Neural progenitor cell (in vitro differentiated cells): Measurements from ENCODE around the gene TMEM43. TPM values are rescaled to one million over a fixed set of nuclear protein-coding genes. Genes with fewer than 3 reads are reported as not detected.
A peak's percentile ranks its signal among the peaks of the same experiment; 100 is the strongest.

Experiments used
- DNase-seq: peaks from one replicate; pipeline ENCODE4 v3.0.0-alpha.2; 2016; ENCODE audit warnings: low spot score
- H2AFZ ChIP-seq: fragments of 200-600 bp; sonication (generic); replicated peaks from 2 replicates; pipeline ENCODE4 v1.6.1; 2016; ENCODE audit warnings: antibody characterized with exemption
- H3F3A ChIP-seq: fragments of 200-600 bp; sonication (generic); 2 replicates; pipeline ENCODE4 v1.6.1; 2016; ENCODE audit warnings: antibody characterized with exemption, low read depth
- H3K27ac ChIP-seq: fragments of 200-600 bp; sonication (generic); 2 replicates; pipeline ENCODE4 v1.5.1; 2016; ENCODE audit warnings: mild to moderate bottlenecking
- H3K27me3 ChIP-seq: fragments of 200-600 bp; sonication (generic); 2 replicates; pipeline ENCODE4 v1.6.1; 2016; ENCODE audit warnings: mild to moderate bottlenecking, moderate library complexity
- H3K36me3 ChIP-seq: fragments of 200-600 bp; sonication (generic); 2 replicates; pipeline ENCODE4 v1.5.1; 2016
- H3K4me1 ChIP-seq: fragments of 200-600 bp; sonication (generic); 2 replicates; pipeline ENCODE4 v1.6.1; 2016; ENCODE audit warnings: mixed run types
- H3K4me2 ChIP-seq: fragments of 200-600 bp; sonication (generic); 2 replicates; pipeline ENCODE4 v1.6.1; 2016
- H3K4me3 ChIP-seq: fragments of 200-600 bp; sonication (generic); 2 replicates; pipeline ENCODE4 v1.5.1; 2016
- H3K79me2 ChIP-seq: fragments of 200-600 bp; sonication (generic); 2 replicates; pipeline ENCODE4 v1.6.1; 2016; ENCODE audit warnings: low read depth
- H3K9ac ChIP-seq: fragments of 200-600 bp; sonication (generic); 2 replicates; pipeline ENCODE4 v1.6.1; 2016
- H3K9me3 ChIP-seq: fragments of 200-600 bp; sonication (generic); 2 replicates; pipeline ENCODE4 v1.5.1; 2016; ENCODE audit warnings: low read depth
- H4K20me1 ChIP-seq: fragments of 200-600 bp; sonication (generic); 2 replicates; pipeline ENCODE4 v1.6.1; 2016; ENCODE audit warnings: low read depth
- H3K27ac Mint-ChIP-seq: 3 replicates; pipeline ENCODE4 v1.8.0; 2021; ENCODE audit warnings: mixed read lengths
- H3K27me3 Mint-ChIP-seq: 2 replicates; pipeline ENCODE4 v1.8.0; 2022; ENCODE audit warnings: low read depth, mild to moderate bottlenecking, inconsistent platforms, moderate library complexity, mixed read lengths; ENCODE audit not compliant: insufficient read depth
- H3K36me3 Mint-ChIP-seq: 3 replicates; pipeline ENCODE4 v1.8.0; 2021; ENCODE audit warnings: mixed read lengths
- H3K4me1 Mint-ChIP-seq: 3 replicates; pipeline ENCODE4 v1.8.0; 2021; ENCODE audit warnings: mixed read lengths
- H3K4me3 Mint-ChIP-seq: 3 replicates; pipeline ENCODE4 v1.8.0; 2021; ENCODE audit warnings: mild to moderate bottlenecking, moderate library complexity, mixed read lengths
- H3K9me3 Mint-ChIP-seq: 3 replicates; pipeline ENCODE4 v1.8.0; 2020; ENCODE audit warnings: mixed read lengths
- EZH2 ChIP-seq: fragments of 200-600 bp; sonication (generic); IDR thresholded peaks from 2 replicates; pipeline ENCODE4 v1.6.1; 2017; ENCODE audit warnings: antibody characterized with exemption, mild to moderate bottlenecking, moderate library complexity
- EZH2phosphoT487 ChIP-seq: fragments of 200-600 bp; sonication (generic); IDR thresholded peaks from 2 replicates; pipeline ENCODE4 v1.6.1; 2017; ENCODE audit warnings: antibody characterized with exemption
- total RNA-seq: library from RNA; depleted of rRNA; stranded (reverse); fragments of >200 nt; gene quantifications from 2 replicates; pipeline ENCODE4 v1.2.3, GENCODE V29; 2015; ENCODE audit warnings: low replicate concordance
- TF ChIP-seq, protein P1 (sequence below): fragments of 200-600 bp; sonication (generic); IDR thresholded peaks from 2 replicates; pipeline ENCODE4 v1.5.1; 2017; ENCODE audit warnings: antibody characterized with exemption, mild to moderate bottlenecking

The TMEM43 gene
- total RNA-seq, 1 donor from 2014 or later: 19.7 TPM

DNA sequence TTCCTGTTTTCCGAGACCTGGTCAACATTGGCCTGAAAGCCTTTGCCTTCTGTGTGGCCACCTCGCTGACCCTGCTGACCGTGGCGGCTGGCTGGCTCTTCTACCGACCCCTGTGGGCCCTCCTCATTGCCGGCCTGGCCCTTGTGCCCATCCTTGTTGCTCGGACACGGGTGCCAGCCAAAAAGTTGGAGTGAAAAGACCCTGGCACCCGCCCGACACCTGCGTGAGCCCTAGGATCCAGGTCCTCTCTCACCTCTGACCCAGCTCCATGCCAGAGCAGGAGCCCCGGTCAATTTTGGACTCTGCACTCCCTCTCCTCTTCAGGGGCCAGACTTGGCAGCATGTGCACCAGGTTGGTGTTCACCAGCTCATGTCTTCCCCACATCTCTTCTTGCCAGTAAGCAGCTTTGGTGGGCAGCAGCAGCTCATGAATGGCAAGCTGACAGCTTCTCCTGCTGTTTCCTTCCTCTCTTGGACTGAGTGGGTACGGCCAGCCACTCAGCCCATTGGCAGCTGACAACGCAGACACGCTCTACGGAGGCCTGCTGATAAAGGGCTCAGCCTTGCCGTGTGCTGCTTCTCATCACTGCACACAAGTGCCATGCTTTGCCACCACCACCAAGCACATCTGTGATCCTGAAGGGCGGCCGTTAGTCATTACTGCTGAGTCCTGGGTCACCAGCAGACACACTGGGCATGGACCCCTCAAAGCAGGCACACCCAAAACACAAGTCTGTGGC lies 16.9 kb downstream of the TMEM43 start:
- Histone ChIP-seq H3K9me3 (no peaks in the 10 kb centered on the region), H3K36me3 (no peaks in the 10 kb centered on the region), H3F3A (no peaks in the 10 kb centered on the region), H4K20me1 (no peaks in the 10 kb centered on the region), H3K27me3 (no peaks in the 10 kb centered on the region), H3K4me2 (no peak overlapping the region), H3K4me3 (no peak overlapping the region), H3K79me2 (no peaks in the 10 kb centered on the region), H3K27ac (no peak overlapping the region), H3K9ac (no peak overlapping the region), H2AFZ (no peak overlapping the region), H3K4me1 (no peaks in the 10 kb centered on the region)
- Mint-ChIP-seq H3K9me3 (no peaks in the 10 kb centered on the region), H3K27ac (no peak overlapping the region), H3K36me3 (peaks cover 20% of the 10 kb centered on the region), H3K27me3 (peaks cover 2% of the 10 kb centered on the region), H3K4me1 (peaks cover 21% of the 10 kb centered on the region), H3K4me3 (no peak overlapping the region)
- no peak for DNase-seq
- TF ChIP-seq, protein P1, sequence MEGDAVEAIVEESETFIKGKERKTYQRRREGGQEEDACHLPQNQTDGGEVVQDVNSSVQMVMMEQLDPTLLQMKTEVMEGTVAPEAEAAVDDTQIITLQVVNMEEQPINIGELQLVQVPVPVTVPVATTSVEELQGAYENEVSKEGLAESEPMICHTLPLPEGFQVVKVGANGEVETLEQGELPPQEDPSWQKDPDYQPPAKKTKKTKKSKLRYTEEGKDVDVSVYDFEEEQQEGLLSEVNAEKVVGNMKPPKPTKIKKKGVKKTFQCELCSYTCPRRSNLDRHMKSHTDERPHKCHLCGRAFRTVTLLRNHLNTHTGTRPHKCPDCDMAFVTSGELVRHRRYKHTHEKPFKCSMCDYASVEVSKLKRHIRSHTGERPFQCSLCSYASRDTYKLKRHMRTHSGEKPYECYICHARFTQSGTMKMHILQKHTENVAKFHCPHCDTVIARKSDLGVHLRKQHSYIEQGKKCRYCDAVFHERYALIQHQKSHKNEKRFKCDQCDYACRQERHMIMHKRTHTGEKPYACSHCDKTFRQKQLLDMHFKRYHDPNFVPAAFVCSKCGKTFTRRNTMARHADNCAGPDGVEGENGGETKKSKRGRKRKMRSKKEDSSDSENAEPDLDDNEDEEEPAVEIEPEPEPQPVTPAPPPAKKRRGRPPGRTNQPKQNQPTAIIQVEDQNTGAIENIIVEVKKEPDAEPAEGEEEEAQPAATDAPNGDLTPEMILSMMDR: no peak
- TF ChIP-seq EZH2phosphoT487 (no peak), EZH2 (no peak)

DNA sequence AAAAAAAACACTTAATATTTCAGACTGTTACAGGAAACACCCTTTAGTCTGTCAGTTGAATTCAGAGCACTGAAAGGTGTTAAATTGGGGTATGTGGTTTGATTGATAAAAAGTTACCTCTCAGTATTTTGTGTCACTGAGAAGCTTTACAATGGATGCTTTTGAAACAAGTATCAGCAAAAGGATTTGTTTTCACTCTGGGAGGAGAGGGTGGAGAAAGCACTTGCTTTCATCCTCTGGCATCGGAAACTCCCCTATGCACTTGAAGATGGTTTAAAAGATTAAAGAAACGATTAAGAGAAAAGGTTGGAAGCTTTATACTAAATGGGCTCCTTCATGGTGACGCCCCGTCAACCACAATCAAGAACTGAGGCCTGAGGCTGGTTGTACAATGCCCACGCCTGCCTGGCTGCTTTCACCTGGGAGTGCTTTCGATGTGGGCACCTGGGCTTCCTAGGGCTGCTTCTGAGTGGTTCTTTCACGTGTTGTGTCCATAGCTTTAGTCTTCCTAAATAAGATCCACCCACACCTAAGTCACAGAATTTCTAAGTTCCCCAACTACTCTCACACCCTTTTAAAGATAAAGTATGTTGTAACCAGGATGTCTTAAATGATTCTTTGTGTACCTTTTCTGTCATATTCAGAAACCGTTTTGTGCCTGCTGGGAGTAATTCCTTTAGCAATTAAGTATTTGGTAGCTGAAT lies 17.9 kb downstream of the TMEM43 start:
- no peak for DNase-seq
- H3K36me3 Mint-ChIP-seq: peaks cover 24% of the 10 kb centered on the region
- TF ChIP-seq EZH2 (no peak), EZH2phosphoT487 (no peak)
- TF ChIP-seq, protein P1: no peak
- H3F3A ChIP-seq: no peaks in the 10 kb centered on the region
- H4K20me1 ChIP-seq: no peaks in the 10 kb centered on the region
- no peaks in the 10 kb centered on the region for H3K4me1 ChIP-seq
- H3K4me3 Mint-ChIP-seq: no peak overlapping the region
- H3K4me3 ChIP-seq: no peak overlapping the region
- H3K27me3 Mint-ChIP-seq: peaks cover 2% of the 10 kb centered on the region
- no peak overlapping the region for H3K27ac ChIP-seq
- no peak overlapping the region for H3K4me2 ChIP-seq
- no peaks in the 10 kb centered on the region for H3K79me2 ChIP-seq
- no peak overlapping the region for H3K27ac Mint-ChIP-seq
- H3K36me3 ChIP-seq: no peaks in the 10 kb centered on the region
- no peaks in the 10 kb centered on the region for H3K9me3 ChIP-seq
- no peaks in the 10 kb centered on the region for H3K9me3 Mint-ChIP-seq
- no peak overlapping the region for H3K9ac ChIP-seq
- H3K4me1 Mint-ChIP-seq: peaks cover 21% of the 10 kb centered on the region
- H3K27me3 ChIP-seq: no peaks in the 10 kb centered on the region
- no peak overlapping the region for H2AFZ ChIP-seq

DNA sequence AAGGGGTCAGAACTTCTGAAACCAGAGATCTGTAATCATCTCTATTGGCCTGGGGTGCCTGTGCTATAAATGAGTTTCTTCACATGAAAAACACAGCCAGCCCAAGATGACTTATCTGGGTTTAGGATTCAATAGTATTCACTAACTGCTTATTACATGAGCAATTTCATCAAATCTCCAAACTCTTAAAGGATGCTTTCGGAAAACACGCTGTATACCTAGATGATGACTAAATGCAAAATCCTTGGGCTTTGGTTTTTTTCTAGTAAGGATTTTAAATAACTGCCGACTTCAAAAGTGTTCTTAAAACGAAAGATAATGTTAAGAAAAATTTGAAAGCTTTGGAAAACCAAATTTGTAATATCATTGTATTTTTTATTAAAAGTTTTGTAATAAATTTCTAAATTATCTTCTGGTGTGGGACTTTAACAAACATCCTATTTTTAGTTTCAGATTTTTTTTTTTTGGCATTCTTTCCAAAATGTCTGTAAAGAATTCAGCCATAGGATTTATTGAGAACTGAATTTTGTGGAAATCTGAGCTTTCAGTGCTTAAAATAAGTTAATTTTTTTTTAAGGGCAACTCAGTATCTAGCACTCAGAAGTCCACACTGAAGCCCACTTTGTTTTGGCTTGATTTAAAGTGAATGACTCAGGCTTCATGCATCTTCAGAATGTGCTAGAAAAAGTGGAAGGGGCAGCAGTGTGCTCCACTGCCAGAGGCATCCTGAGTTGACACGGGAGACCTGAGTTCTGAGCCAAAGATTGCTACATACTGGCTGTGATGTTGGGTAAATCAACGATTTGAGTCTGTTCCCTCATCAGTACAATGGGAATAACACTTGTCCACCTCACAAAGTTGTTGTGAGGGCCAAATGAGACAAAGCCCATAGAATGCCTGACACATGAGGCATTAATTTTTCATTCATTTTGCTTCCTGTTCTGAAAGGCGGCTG lies 18.7 kb downstream of the TMEM43 start:
- Histone ChIP-seq H3K36me3 (no peaks in the 10 kb centered on the region), H3K27ac (no peak overlapping the region), H3K9me3 (no peaks in the 10 kb centered on the region), H3K4me3 (no peak overlapping the region), H3F3A (no peaks in the 10 kb centered on the region), H3K27me3 (no peaks in the 10 kb centered on the region), H3K9ac (no peak overlapping the region), H3K4me1 (no peaks in the 10 kb centered on the region), H3K79me2 (no peaks in the 10 kb centered on the region), H2AFZ (no peak overlapping the region), H4K20me1 (no peaks in the 10 kb centered on the region), H3K4me2 (no peak overlapping the region)
- Mint-ChIP-seq H3K4me1 (peaks cover 21% of the 10 kb centered on the region), H3K27ac (peak overlapping the region; percentile 97), H3K27me3 (peaks cover 2% of the 10 kb centered on the region), H3K36me3 (peaks cover 27% of the 10 kb centered on the region), H3K4me3 (no peak overlapping the region), H3K9me3 (no peaks in the 10 kb centered on the region)
- TF ChIP-seq EZH2 (no peak), EZH2phosphoT487 (no peak)
- TF ChIP-seq, protein P1: no peak
- no peak for DNase-seq
